ENCODE results near the gene KRTAP4-16.
"Not testable (repeated sequence)": the region's sequence is repeated elsewhere in the genome, so short reads cannot be mapped to it uniquely, and the experiment has no call there.

Gene KRTAP4-16

DNA sequence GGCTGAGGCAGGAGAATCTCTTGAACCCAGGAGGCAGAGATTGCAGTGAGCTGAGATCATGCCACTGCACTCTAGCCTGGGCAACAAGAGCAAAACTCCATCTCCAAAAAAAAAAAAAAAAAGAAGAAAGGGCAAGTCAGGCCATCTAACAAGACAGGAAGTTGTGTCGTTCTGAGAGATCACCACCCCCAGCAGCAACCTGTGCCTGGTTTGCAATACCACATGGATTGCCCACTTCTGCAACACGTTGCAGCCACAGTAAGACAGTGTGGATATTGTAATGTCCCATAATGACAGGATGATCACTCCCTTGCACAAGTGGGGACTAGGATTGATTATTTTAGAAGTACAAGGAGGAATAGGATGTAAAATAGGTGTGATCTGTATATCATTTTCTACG lies 33.0 kb downstream of the KRTAP4-16 start:
- no peak for DNase-seq

DNA sequence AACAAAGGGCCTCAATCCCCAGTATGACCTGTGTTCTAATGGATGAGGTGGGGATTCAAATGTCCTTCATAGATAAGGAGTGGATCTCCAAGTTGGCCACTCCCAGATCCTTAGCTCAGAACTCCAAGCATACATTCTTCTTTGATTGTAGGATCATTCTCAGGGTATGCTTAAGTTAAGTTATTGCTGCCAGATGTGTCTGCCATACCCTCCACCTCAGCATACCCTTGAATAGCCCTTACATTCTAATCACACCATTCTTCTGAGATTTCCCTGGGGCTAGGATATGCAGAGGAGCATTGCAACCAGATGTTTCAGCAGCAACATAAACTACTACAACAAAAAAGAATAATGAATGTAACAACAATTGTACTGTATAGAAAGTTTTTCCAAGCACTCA lies 34.7 kb downstream of the KRTAP4-16 start:
- DNase-seq: no peak

DNA sequence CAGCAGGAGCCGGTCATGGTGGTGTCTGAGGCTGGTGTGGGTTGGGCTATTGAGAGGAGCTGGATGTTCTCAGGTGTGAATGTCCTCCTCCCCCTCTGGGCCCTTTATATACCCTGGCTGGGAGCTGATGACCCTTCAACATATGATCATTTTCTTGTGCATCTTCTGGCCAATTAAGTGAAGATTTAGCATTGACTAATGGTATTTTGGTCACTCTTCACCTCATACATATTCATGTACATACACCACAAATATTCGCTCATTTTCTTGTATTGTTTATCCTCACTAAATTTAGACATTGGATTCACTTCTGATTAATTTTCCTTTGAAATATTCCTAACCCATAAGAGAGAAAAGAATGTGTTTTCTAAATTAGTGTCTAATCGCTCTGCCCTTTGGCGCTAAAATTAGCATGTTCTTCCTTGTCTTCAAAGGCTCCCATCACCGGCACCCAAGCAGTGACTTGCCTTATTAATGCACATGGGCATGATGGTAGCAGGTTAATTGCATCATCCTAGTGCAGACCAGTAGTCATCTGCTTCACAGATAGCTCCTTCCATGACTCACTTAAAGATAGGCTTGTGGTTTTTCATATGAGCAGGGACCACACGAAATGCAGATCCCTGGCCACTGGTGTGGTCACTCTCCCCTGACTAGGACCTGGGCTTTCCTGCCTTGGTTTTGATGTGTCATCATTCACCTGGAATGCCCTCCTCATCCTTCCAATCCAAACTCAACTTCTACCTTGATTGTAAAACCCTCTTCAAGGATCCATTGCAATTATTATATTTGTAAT lies 36.0 kb downstream of the KRTAP4-16 start, which contains the start of gene KRTAP2-4:
Gene KRTAP2-4, minus strand, starts transcription at position 51 of the 796 bp plus-strand sequence. Its CDS starts 34 bp downstream, at position 17.
- DNase-seq: no peak

DNA sequence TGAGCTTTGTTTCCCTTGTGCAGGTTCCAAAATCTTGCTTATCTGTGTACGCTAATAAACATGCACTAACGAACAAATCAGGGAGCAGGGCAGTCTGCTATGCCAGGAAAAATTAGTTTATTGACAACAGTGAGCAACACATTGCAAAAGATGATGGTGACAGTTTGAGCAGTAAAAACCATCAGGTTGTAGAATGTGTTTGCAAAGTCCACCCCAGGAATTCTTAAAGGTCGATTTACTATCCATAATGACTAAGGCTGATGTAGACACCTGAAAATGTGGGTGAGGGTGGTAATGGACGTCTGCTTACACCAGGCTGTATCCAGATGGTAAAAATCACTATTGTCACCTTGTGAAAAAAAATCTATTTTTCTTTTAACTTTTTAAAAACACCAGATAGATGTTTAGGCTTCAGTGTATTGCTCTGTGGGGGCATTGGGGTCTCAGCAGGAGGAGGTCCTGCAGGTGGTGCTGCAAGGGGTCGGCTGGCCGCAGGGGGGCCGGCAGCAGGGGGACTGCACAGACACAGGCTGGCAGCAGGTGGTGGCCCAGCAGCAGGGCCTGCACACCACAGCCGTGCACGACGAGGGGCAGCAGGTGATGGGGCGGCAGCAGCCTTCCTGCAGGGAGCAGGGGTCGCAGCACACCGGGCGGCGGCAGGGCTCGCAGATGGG lies 36.9 kb downstream of the KRTAP4-16 start:
- not testable (repeated sequence) for DNase-seq

DNA sequence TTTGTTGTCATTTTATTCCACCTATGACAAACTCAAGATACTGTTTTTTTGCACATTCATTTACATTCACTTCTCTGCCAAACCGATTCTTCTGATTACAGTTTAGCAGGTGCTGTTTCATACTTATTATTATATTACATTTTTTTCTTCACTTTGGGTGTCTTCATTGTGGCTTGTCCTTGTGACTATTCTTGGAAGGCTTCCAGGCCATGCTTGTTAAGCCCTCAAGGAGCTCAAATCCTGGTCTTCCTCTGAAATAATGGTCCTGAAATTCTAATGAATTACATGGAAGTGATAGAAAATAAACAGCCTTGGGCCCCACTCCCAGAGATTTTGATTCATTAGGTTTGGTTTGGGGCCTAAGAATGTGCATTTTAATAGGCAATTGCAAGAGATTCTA lies 37.7 kb downstream of the KRTAP4-16 start:
- DNase-seq: no peak

DNA sequence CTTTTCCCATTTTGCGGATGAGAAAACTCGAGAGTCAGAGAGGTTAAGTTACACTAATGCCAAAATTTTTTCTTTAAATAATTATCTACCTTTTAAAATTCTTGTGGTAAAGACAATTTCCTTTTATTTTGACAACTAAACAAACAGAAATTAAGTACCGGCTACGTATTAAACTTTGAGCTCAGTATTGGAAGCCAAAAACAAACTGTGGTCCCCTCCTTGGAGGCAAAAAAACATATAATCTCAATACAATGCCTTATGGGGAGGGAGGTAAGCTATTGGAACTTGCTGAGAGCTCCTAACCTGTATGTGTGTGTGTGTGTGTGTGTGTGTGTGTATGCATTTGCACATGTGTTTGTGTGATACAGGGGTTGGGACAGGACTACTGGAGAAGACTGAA lies 38.6 kb downstream of the KRTAP4-16 start:
- DNase-seq: no peak

DNA sequence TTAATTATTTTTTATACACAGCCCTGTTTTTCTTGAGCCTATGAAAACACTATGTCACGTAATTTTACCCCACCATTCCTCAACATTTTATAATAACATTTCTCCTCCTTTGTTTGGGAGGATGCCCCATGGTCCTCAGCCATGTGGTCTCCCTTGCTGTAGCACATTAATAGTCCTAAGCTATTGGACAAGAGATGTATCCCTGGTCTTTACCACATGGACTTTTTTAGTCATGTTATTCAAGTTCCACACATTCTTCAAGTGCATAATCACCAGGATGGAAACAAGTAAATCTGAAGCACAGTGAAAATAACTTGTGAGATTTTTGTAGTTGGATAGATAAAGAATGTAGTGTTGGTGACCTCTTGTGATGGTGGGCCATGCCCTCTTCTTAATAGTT lies 40.0 kb downstream of the KRTAP4-16 start:
- no peak for DNase-seq

DNA sequence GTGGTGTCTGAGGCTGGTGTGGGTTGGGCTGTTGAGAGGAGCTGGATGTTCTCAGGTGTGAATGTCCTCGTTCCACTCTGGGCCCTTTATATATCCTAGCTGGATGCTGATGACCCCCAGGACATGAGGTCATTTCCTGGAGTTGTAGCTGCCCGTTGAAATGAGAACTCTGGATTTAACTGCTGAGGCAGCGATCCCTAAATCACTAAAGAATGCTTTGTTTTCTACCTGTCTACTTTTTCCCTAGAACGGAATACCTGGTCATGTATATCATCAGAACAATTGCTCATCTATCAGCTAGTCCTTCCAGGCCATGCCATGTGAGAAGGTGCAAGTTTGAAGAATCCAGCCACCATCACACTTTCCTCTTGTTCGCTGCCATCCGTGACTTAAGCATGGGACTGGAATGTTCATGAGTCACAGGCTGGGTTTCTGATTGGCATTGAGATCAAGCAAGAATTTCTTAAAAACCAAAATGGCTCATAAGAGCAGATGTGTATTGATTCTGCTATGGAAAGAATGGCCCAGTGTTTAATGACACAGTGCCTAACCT lies 41.9 kb downstream of the KRTAP4-16 start, which contains the start of gene KRTAP2-3:
Gene KRTAP2-3, minus strand, starts transcription at position 63 of the 553 bp plus-strand sequence. CDS start 64 bp downstream, outside the sequence.
- DNase-seq: no peak

DNA sequence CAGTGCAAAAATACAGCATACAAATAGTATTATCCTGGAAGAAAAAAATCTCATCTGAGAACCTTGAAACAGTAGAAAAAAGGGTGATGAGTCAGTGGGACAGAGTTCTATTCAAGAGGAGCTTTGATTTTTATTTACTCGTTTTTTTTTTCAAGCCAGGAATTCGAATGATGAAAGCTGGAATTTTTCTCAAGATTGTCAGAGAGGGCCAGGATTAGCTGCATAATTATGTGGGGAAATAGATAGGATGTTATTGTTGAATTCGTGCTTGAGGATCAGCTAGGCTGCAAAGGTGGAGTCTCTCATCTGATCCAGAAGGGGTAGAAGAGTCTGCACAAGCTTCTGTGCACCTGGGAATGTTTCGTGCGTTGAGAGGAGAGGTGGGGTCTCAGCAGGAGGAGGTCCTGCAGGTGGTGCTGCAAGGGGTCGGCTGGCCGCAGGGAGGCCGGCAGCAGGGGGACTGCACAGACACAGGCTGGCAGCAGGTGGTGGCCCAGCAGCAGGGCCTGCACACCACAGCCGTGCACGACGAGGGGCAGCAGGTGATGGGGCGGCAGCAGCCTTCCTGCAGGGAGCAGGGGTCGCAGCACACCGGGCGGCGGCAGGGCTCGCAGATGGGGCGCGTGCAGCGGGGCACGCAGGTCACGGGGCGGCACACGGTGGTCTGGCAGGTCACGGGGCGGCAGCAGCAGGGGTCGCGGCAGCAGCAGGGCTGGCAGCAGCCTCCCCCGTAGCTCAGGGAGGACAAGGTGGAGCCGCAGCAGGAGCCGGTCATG lies 42.5 kb downstream of the KRTAP4-16 start:
- peak; percentile 6 for DNase-seq

DNA sequence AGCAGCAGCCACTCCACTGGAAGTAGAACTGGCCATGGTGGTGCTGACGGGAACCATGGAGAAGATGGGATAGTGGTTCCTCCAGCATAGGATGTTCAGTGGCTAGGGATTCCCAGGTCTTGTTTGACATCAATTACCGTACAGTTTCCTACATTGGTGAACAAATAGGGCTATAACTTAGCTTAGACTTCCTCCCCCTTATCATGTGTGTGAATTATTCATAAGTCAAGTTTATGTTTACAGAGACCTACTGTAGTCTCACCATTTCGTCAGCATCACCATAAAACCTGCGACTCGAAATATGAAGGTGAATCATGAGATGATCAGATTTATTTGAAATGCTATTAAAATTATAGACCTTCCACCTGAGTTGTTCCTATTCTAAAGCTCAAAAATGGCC lies 43.3 kb downstream of the KRTAP4-16 start:
- no peak for DNase-seq

DNA sequence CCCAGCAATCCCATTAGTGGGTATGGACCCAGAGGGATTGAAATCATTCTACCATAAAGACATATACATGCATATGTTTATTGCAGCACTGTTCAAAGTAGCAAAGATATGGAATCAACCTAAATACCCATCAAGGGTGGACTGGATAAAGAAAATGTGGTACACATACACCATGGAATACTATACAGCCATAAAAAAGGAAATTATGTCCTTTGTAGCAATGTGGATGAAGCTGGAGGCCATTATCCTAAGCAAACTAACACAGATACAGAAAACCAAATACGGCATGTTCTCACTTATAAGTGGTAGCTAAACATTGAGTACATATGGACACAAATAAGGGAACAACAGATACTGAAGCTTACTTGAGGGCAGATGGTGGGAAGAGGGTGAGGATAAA lies 44.5 kb downstream of the KRTAP4-16 start:
- DNase-seq: no peak

DNA sequence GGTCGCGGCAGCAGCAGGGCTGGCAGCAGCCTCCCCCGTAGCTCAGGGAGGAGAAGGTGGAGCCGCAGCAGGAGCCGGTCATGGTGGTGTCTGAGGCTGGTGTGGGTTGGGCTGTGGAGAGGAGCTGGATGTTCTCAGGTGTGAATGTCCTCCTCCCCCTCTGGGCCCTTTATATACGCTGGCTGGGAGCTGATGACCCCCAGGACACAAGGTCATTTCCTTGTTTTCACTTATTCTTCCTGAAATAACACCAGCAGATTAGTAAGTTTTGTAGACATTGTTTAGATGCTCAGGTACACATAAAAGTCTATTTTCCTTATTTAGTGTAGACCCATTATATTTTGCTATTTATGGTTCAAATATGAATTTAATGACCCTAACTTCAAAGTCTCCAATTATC lies 46.9 kb downstream of the KRTAP4-16 start, which contains the start of gene KRTAP2-2:
Gene KRTAP2-2, minus strand, starts transcription at position 101 of the 400 bp plus-strand sequence. Its CDS starts 19 bp downstream, at position 82.
- DNase-seq: not testable (repeated sequence)

DNA sequence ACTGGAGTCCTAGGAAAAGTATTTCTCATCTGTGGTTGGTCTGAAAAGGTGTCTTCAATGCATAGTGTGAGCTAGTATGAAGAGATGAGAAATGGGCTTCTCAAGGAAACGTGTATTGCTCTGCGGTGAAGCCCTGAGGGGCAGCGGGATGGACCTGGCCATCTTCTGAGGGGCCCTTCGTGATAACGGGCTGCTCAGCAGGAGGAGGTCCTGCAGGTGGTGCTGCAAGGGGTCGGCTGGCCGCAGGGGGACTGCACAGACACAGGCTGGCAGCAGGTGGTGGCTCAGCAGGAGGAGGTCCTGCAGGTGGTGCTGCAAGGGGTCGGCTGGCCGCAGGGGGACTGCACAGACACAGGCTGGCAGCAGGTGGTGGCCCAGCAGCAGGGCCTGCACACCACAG lies 47.5 kb downstream of the KRTAP4-16 start:
- DNase-seq: not testable (repeated sequence)

DNA sequence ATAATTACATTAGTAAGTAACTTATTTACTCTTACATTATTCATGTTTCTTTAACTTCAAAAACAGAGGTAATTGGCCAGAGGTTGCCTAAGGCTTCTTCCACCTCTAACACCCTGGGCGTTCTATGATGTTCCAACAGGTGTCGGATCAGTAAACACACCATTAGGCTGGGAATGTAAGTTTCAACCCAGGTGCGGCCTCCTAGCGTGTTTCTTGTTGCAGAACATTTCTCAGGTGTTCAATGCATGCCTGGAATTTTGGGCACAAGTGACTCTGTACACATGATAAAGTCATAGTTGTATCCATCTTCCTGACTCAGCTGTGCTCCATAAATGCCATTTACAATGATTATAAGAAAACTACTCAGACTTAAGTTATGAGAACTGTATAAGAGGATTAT lies 48.0 kb downstream of the KRTAP4-16 start:
- DNase-seq: no peak

DNA sequence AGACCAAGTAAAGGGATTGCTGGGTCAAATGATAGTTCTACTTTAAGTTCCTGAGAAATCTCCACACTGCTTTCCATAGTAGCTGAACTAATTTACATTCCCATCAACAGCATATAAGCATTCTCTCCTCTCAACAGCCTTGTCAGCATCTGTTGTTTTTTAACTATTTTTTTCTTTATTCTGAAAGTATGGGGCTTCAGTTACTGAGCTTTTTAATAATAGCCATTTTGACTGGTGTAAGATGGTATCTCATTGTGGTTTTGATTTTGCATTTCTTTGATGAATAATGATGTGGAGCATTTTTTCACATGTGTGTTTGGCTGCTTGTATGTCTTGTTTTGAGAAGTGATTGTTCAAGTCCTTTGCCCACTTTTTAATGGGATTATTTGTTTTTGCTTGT lies 49.4 kb downstream of the KRTAP4-16 start:
- DNase-seq: no peak

All from NCI-H69 (cell line).